Measurements from ENCODE around the gene LTB4R2.
A peak's percentile ranks its signal among the peaks of the same experiment; 100 is the strongest.

Gene LTB4R2

GRCh38 chr14:24331731-24332267, 21.9 kb downstream of the LTB4R2 start:
- peak; percentile 1; the same call in 2 of the 3 replicates for ATAC-seq
- TF ChIP-seq TSHZ2 (CRISPR knock-in tag; IDR thresholded peaks at IDR 0.05) = no peak
- TF ChIP-seq PPARA (CRISPR knock-in tag; IDR thresholded peaks at IDR 0.05; ENCODE audit: borderline replicate concordance) = no peak
- TF ChIP-seq OSR1 (CRISPR knock-in tag; IDR thresholded peaks at IDR 0.05) = no peak
- no peak for TF ChIP-seq CREB5 (CRISPR knock-in tag; IDR thresholded peaks at IDR 0.05; ENCODE audit: low read depth)
- no peak for TF ChIP-seq ISL1 (CRISPR knock-in tag; IDR thresholded peaks at IDR 0.05)
- TF ChIP-seq ZNF70 (CRISPR knock-in tag; IDR thresholded peaks at IDR 0.05) = no peak
- TF ChIP-seq PATZ1 (CRISPR knock-in tag; IDR thresholded peaks at IDR 0.05; ENCODE audit: borderline replicate concordance) = no peak
- no peak for TF ChIP-seq ZNF565 (CRISPR knock-in tag; conservative IDR thresholded peaks at IDR 0.05; ENCODE audit: low read depth)

- TF ChIP-seq SNAI2 (CRISPR knock-in tag; IDR thresholded peaks at IDR 0.05) (no peak), CSRNP3 (CRISPR knock-in tag; IDR thresholded peaks at IDR 0.05) (no peak), GLIS3 (CRISPR knock-in tag; IDR thresholded peaks at IDR 0.05) (no peak), ZFP3 (CRISPR knock-in tag; IDR thresholded peaks at IDR 0.05) (no peak), ZNF8 (CRISPR knock-in tag; IDR thresholded peaks at IDR 0.05) (no peak), ZNF565 (CRISPR knock-in tag; conservative IDR thresholded peaks at IDR 0.05; ENCODE audit: low read depth) (no peak), TSHZ2 (CRISPR knock-in tag; IDR thresholded peaks at IDR 0.05) (no peak), ZFP30 (CRISPR knock-in tag; IDR thresholded peaks at IDR 0.05) (no peak), ISL1 (CRISPR knock-in tag; IDR thresholded peaks at IDR 0.05) (no peak), OSR1 (CRISPR knock-in tag; IDR thresholded peaks at IDR 0.05) (no peak), CSDC2 (CRISPR knock-in tag; IDR thresholded peaks at IDR 0.05) (no peak), ESRRG (CRISPR knock-in tag; IDR thresholded peaks at IDR 0.05) (no peak)
Observed at GRCh38 chr14:24332268-24332993, 22.5 kb downstream of the LTB4R2 start.

GRCh38 chr14:24334431-24335291, 24.7 kb downstream of the LTB4R2 start, which contains the start of gene ADCY4:
ADCY4 (minus strand) TSS chr14:24335071; CDS start chr14:24334652, 419 bp downstream.
- TF ChIP-seq ZNF70 (CRISPR knock-in tag; IDR thresholded peaks at IDR 0.05) = no peak
- TF ChIP-seq POU6F1 (CRISPR knock-in tag; IDR thresholded peaks at IDR 0.05; ENCODE audit: borderline replicate concordance, low read depth) = no peak
- TF ChIP-seq PATZ1 (CRISPR knock-in tag; IDR thresholded peaks at IDR 0.05; ENCODE audit: borderline replicate concordance) = no peak
- ATAC-seq = peak; percentile 37

More at GRCh38 chr14:24332268-24332993, 22.5 kb downstream of the LTB4R2 start:
- ATAC-seq = peak; percentile 82
